Lung (tissue), 12 donors: ENCODE measurements around the gene TGFBR1. TPM values are rescaled to one million over a fixed set of nuclear protein-coding genes. Genes with fewer than 3 reads are reported as not detected.

ENCODE experiments used
- ATAC-seq: fragments of 200-7000 bp; cut with Tn5 transposase; one replicate; pipeline ENCODE4 v1.9.1; 2020; ENCODE audit warnings: moderate number of reproducible peaks; ENCODE audit not compliant: insufficient read depth, low FRiP score
- DNase-seq, 3 donors: peaks; one replicate each; pipeline ENCODE4 v3.0.0-alpha.2; 2013 to 2017
- H3K27ac ChIP-seq, 2 donors: one replicate each; pipeline ENCODE4 v1.5.1; 2013; ENCODE audit warnings: mild to moderate bottlenecking in 2 of 2, moderate library complexity in 2 of 2, control low read depth in 1 of 2, inconsistent platforms in 1 of 2, low read depth in 1 of 2, low read length in 1 of 2
- H3K27me3 ChIP-seq, 3 donors: one replicate each; pipeline ENCODE4 v1.5.1; 2013; ENCODE audit warnings: low read length in 2 of 3; ENCODE audit not compliant: control insufficient read depth in 3 of 3, insufficient read depth in 3 of 3
- H3K36me3 ChIP-seq, 4 donors: one replicate each; pipeline ENCODE4 v1.5.1; 2013; ENCODE audit warnings: low read length in 4 of 4, mild to moderate bottlenecking in 1 of 4, moderate library complexity in 1 of 4; ENCODE audit not compliant: control insufficient read depth in 4 of 4, insufficient read depth in 4 of 4
- H3K4me1 ChIP-seq, 5 donors: one replicate each; pipeline ENCODE4 v1.5.1; 2013; ENCODE audit warnings: low read length in 5 of 5, mild to moderate bottlenecking in 2 of 5, moderate library complexity in 1 of 5; ENCODE audit not compliant: control insufficient read depth in 5 of 5, insufficient read depth in 5 of 5
- H3K4me3 ChIP-seq: one replicate; pipeline ENCODE4 v1.5.1; 2013; ENCODE audit warnings: mild to moderate bottlenecking, control low read depth, moderate library complexity
- H3K9ac ChIP-seq, 2 donors: one replicate each; pipeline ENCODE4 v1.5.1; 2013; ENCODE audit warnings: low read length in 2 of 2, control low read depth in 1 of 2; ENCODE audit not compliant: insufficient read depth in 1 of 2
- H3K9me3 ChIP-seq, 4 donors: one replicate each; pipeline ENCODE4 v1.5.1; 2013; ENCODE audit warnings: low read length in 3 of 4, mild to moderate bottlenecking in 1 of 4, moderate library complexity in 1 of 4; ENCODE audit not compliant: control insufficient read depth in 4 of 4, insufficient read depth in 3 of 4
- WGBS, 2 donors: extraction: QIAGEN DNeasy Blood & Tissue Kit; methylation state at CpG; one replicate each; pipeline ENCODE4 v1.1.7; 2013; 5-methylcytosine and 5-hydroxymethylcytosine counted together
- polyA plus RNA-seq, 2 donors: library from polyadenylated mRNA; stranded (reverse); fragments of 200-250 nt; gene quantifications; one replicate each; pipeline ENCODE4 v1.2.1, GENCODE V29; 2013
- total RNA-seq, 2 donors: library from RNA; depleted of rRNA in 1 of 2; stranded (reverse); fragments of >200 nt in 1 of 2; gene quantifications; one replicate each; pipeline ENCODE4 v1.2.1, GENCODE V29; 2014 to 2021
- TF ChIP-seq, protein P1 (sequence below): IDR thresholded peaks from 2 replicates; pipeline ENCODE4 v1.5.1; 2012; ENCODE audit warnings: mild to moderate bottlenecking; ENCODE audit errors: control extremely low read depth, extremely low read depth
- donor health status: control.
- donor health status: control.
- donor health status: Bipolar disorder and iron deficiency.
- donor health status: healthy.
- donor health status: DM: yes; HTN: yes; CAD: no.

TGFBR1 gene
- total and polyA plus RNA-seq, 4 donors = 14.2 to 73.2 (median 28.9) TPM

DNA sequence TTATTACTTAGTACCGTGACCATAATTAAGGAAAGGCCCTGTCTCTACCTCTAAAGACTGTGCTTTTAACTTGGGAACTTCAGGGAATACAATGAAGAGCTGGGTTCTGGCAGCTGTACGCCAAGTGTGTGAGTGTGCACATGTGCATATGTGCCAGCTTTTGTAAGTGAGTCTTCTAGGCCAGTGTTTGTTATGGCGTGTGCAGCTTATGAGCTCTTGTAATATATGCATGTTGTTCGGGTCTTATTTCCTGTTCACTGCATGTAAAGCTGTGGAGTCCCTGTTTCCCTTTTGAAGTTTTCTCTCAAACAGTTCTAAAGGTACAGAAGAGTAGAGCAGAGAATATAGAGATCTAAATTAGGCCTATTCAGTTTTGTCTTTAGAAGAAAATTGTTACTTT is 30.5 kb downstream of the TGFBR1 start:
- peaks cover 0 to 6% (median 1%) of the 10 kb centered on the region in 4 donors for H3K36me3 ChIP-seq
- no peak overlapping the region for H3K9ac ChIP-seq
- H3K4me1 ChIP-seq = no peaks in the 10 kb centered on the region
- no peaks in the 10 kb centered on the region for H3K27me3 ChIP-seq
- TF ChIP-seq, protein P1, sequence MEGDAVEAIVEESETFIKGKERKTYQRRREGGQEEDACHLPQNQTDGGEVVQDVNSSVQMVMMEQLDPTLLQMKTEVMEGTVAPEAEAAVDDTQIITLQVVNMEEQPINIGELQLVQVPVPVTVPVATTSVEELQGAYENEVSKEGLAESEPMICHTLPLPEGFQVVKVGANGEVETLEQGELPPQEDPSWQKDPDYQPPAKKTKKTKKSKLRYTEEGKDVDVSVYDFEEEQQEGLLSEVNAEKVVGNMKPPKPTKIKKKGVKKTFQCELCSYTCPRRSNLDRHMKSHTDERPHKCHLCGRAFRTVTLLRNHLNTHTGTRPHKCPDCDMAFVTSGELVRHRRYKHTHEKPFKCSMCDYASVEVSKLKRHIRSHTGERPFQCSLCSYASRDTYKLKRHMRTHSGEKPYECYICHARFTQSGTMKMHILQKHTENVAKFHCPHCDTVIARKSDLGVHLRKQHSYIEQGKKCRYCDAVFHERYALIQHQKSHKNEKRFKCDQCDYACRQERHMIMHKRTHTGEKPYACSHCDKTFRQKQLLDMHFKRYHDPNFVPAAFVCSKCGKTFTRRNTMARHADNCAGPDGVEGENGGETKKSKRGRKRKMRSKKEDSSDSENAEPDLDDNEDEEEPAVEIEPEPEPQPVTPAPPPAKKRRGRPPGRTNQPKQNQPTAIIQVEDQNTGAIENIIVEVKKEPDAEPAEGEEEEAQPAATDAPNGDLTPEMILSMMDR = no peak
- H3K4me3 ChIP-seq = no peak overlapping the region
- no peak overlapping the region for H3K27ac ChIP-seq
- H3K9me3 ChIP-seq = no peaks in the 10 kb centered on the region
- WGBS, 2 donors = 62 to 76% methylated on average over 4 of the region's 4 CpGs
- DNase-seq (no peak), ATAC-seq (no peak)

DNA sequence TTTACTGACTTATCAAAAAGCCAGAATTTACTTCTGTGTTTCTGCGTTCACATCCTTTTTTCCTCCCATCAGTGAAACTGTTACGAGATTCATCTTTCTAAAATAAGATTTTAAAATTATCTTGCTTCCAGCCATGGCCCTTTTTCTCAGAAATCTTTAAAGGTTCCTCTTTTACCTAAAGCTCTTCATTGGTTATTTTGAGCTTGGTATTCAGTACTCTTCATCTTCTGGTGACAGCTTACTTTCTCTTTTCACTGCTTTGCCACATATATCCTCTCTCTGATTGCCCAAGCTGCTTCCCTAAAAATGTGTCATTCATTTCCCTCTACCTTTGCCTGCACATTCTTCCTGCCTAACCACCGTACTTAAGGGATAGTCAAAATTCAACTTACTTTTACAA is 32.3 kb downstream of the TGFBR1 start:
- Histone ChIP-seq H3K4me1 (no peaks in the 10 kb centered on the region), H3K27ac (no peak overlapping the region), H3K4me3 (no peak overlapping the region), H3K27me3 (no peaks in the 10 kb centered on the region), H3K36me3 (peaks cover 0 to 5% (median 2%) of the 10 kb centered on the region in 4 donors), H3K9ac (no peak overlapping the region), H3K9me3 (no peaks in the 10 kb centered on the region)
- DNase-seq (no peak), ATAC-seq (no peak)
- TF ChIP-seq, protein P1 = no peak
- 26 to 66% methylated on average over 3 of the region's 3 CpGs for WGBS, 2 donors

DNA sequence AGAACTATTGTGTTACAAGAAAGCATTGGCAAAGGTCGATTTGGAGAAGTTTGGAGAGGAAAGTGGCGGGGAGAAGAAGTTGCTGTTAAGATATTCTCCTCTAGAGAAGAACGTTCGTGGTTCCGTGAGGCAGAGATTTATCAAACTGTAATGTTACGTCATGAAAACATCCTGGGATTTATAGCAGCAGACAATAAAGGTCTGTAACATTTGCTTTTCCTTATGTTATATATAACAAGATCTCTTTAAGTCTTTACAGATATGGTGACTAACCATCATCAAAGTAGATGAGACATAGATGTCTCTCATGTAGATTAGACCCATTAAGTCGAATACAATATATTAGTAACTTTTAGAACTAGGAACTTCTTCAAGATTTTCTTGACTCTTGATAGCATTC is 33.0 kb downstream of the TGFBR1 start:
- H3K4me3 ChIP-seq = no peak overlapping the region
- H3K4me1 ChIP-seq = no peaks in the 10 kb centered on the region
- H3K27me3 ChIP-seq = no peaks in the 10 kb centered on the region
- TF ChIP-seq, protein P1 = no peak
- 37 to 65% methylated on average over 7 of the region's 7 CpGs for WGBS, 2 donors
- peaks cover 0 to 6% (median 5%) of the 10 kb centered on the region in 4 donors for H3K36me3 ChIP-seq
- H3K9me3 ChIP-seq = no peaks in the 10 kb centered on the region
- no peak overlapping the region for H3K9ac ChIP-seq
- DNase-seq (no peak), ATAC-seq (no peak)
- H3K27ac ChIP-seq = no peak overlapping the region
